ACHN (cell line): Measurements from ENCODE around the gene IDH3G.

ENCODE experiments used
- DNase-seq: peaks from one replicate; pipeline ENCODE4 v3.0.0-alpha.2; 2015
- in situ Hi-C: cut with HindIII; loops from 2 replicates; pipeline ENCODE4 v1.10.0; 2017; ENCODE audit warnings: low sequenced_read_pairs, low pct_ligation_motif_present, low pct_unique_long_range_greater_than_20kb

IDH3G gene

GRCh38 chrX:153777261-153778090 lies 16.7 kb downstream of the IDH3G start:
- in situ Hi-C loops = no loop called here
- no peak for DNase-seq

GRCh38 chrX:153776611-153777045 lies 17.5 kb downstream of the IDH3G start:
- in situ Hi-C loops = no loop called here
- DNase-seq = no peak

GRCh38 chrX:153776120-153776599 lies 18.0 kb downstream of the IDH3G start:
- in situ Hi-C loops = no loop called here
- DNase-seq = no peak

DNA sequence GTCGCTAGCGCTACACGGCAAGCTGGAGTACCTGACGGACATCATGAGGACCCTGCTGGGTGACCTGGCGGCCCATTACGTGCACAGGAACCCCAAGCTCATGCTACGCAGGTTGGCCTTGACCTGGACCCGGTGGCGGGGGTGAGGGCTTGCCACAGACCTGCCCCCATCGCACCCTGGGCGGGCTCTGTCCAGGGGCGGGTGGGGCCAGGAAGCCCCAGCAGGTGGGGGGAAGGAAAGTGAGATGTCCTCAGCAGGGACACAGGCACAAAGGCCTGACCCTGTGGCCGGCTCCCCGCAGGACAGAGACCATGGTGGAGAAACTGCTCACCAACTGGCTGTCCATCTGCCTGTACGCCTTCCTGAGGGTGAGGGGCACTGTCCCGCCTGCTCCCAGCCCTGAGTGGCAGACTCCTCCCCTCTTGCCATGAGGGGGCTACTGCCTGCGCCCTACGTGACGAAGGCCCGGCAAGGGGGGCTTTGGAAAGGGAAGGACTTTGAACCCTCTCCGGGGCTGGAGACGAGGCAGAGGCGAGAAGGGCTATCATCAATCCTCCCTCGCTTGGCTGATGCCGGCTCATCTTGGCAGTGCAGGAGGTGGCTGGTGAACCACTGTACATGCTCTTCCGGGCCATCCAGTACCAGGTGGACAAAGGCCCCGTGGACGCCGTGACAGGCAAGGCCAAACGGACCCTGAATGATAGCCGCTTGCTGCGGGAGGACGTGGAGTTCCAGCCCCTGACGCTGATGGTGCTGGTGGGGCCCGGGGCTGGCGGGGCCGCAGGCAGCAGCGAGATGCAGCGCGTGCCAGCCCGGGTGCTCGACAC lies 18.7 kb downstream of the IDH3G start:
- no peak for DNase-seq
- in situ Hi-C loops = no loop called here

GRCh38 chrX:153774576-153775292 lies 19.4 kb downstream of the IDH3G start:
- in situ Hi-C loops = no loop called here
- no peak for DNase-seq

DNA sequence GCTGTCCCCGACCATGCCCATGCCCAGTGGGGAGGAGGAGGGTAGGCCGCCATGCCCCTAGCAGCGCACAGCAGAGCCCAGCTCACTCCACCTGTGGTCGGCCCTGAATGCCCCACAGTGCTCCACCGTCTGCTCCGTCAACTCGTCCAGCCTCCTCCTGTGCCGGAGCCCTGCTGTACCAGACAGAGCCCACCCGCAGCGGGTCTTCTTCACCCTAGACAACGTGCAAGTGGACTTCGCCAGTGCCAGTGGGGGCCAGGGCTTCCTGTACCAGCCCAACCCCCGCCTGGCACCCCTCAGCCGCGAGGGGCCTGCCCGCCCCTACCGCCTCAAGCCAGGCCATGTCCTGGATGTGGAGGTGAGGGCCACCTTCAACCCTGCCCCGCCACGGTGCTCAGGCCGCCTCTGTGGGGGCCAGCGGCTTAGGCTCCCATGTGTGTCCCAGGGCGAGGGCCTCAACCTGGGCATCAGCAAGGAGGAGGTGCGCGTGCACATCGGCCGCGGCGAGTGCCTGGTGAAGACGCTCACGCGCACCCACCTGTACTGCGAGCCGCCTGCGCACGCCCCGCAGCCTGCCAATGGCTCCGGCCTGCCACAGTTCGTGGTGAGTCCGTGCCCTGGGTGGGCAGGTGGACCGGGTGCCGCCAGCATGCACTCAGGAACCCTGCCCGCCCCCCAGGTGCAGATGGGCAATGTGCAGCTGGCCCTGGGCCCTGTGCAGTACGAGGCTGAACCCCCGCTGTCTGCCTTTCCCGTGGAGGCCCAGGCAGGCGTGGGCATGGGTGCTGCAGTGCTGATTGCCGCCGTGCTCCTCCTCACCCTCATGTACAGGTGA lies 20.2 kb downstream of the IDH3G start:
- in situ Hi-C loops = no loop called here
- DNase-seq = no peak

- no peak for DNase-seq
- in situ Hi-C loops = no loop called here
Measured at GRCh38 chrX:153773218-153773611, 21.0 kb downstream of the IDH3G start.

GRCh38 chrX:153772316-153773217 lies 21.6 kb downstream of the IDH3G start:
- no peak for DNase-seq
- in situ Hi-C loops = no loop called here

DNA sequence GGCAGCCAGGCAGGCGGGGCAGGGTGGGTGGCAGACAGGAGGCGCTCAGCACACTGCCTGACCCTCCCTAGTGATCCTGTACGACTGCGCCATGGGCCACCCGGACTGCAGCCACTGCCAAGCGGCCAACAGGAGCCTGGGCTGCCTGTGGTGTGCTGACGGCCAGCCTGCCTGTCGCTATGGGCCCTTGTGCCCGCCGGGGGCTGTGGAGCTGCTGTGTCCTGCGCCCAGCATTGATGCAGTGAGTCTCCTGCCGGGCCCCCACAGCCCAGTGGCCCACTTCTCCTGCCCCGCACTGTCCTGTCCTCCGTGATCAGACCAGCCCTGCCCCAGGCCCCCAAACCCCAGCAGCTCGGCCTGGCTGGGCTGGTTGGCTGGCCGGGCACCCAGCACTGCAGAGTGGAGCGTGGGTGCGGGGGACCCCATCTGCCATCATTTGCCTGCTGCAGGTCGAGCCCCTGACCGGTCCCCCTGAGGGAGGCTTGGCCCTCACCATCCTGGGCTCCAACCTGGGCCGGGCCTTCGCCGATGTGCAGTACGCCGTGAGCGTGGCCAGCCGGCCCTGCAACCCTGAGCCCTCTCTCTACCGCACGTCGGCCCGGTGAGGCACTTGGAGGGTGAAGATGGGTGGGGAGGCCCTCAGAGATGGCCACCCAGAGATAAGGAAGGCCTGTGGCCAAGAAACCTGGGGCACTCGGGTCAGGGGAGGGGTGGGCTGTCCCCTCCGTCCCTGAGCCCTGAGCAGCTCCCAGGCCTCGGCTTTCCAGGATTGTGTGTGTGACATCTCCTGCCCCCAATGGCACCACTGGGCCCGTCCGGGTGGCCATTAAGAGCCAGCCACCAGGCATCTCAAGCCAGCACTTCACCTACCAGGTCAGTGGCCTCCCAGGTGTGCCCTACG lies 22.5 kb downstream of the IDH3G start:
- DNase-seq = no peak
- in situ Hi-C loops = no loop called here

GRCh38 chrX:153770601-153771414 lies 23.4 kb downstream of the IDH3G start:
- in situ Hi-C loops = no loop called here
- DNase-seq = no peak

DNA sequence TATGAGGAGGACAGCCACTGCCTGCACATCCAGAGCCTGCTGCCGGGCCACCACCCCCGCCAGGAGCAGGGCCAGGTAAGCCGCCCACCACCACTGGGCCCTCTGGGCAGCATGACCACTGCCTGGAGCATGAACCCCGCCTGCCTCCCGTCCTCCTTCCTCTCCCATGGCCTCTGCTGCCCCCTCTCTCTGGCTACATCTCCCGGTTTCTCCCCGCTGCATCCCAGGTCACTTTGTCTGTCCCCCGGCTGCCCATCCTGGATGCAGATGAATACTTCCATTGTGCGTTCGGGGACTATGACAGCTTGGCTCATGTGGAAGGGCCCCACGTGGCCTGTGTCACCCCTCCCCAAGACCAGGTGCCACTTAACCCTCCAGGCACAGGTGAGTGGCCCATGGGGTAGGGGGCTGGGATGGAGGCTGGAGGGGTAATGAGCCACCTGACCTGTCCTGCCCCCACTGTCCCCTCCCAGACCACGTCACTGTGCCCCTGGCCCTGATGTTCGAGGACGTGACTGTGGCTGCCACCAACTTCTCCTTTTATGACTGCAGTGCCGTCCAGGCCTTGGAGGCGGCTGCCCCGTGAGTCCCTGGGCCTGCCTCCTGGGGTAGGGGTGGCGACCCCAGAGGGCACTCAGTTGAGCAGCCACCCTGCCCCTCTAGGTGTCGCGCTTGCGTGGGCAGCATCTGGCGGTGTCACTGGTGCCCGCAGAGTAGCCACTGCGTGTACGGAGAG lies 24.1 kb downstream of the IDH3G start:
- DNase-seq = no peak
- in situ Hi-C loops = no loop called here

- in situ Hi-C loops = no loop called here
- no peak for DNase-seq
Measured at GRCh38 chrX:153769158-153769864, 24.9 kb downstream of the IDH3G start.

DNA sequence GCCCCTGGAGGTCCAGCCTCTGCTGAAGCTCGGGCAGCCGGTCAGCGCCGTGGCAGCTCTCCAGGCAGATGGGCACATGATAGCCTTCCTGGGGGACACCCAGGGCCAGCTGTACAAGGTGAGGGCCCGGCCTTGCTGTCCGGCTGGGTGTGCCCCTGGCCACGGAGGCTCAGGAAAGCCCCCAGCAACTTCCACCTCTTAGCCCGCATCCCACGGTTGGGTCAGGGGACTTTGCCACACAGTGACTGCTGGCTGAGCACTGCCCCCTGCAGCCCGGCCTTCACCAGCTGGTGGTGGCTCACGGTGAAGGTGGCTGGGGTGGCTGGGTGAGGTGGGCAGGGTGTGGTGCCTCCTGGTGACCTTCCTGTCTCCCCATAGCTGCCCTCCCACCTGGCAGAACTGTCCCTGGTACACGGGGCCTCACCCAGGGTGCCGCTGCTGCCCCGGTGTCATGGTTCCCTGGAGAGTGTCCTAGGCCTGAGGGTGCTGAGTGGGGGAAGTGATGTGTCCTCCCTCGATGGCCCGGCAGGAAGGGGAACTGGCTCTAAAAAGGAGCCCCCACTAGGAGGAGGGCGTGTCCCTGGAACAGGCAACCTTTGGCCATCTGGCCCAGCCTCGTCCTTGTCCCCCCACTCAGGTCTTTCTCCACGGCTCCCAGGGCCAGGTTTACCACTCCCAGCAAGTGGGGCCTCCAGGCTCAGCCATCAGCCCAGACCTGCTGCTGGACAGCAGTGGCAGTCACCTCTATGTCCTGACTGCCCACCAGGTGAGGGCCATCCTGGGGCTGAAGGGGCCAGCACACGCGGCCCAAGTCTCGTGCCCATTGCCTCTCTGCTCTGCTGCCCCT lies 25.6 kb downstream of the IDH3G start:
- in situ Hi-C loops = no loop called here
- DNase-seq = no peak

DNA sequence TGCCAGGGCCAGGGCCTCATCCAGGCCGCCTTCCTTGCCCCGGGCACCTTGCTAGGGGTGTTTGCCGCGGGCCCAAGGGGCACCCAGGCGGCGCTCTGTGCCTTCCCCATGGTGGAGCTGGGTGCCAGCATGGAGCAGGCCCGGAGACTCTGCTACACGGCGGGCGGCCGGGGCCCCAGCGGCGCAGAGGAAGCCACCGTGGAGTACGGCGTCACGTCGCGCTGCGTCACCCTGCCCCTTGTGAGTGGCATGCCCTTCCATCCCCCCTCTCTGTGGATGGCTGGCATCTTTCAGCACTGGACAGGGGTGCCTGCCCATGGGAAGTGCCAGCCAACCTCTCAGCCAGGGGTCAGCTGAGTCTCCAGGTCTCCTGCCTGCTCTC lies 26.5 kb downstream of the IDH3G start:
- DNase-seq = no peak
- in situ Hi-C loops = no loop called here
